HT-29 (cell line): ENCODE results near the gene AKT1S1. TPM values are rescaled to one million over a fixed set of nuclear protein-coding genes. Genes with fewer than 3 reads are reported as not detected.
A peak's percentile ranks its signal among the peaks of the same experiment; 100 is the strongest.

ENCODE experiments used
- DNase-seq: peaks from one replicate; pipeline ENCODE4 v3.0.0-alpha.2; 2015; ENCODE audit warnings: low spot score
- total RNA-seq: library from RNA; depleted of rRNA; stranded (reverse); fragments of >200 nt; shearing (Covaris generic); gene quantifications from 2 replicates; pipeline ENCODE4 v1.2.3, GENCODE V29; 2014

Gene AKT1S1
- total RNA-seq, 1 experiment from 2014 or later = 96.4 TPM

DNA sequence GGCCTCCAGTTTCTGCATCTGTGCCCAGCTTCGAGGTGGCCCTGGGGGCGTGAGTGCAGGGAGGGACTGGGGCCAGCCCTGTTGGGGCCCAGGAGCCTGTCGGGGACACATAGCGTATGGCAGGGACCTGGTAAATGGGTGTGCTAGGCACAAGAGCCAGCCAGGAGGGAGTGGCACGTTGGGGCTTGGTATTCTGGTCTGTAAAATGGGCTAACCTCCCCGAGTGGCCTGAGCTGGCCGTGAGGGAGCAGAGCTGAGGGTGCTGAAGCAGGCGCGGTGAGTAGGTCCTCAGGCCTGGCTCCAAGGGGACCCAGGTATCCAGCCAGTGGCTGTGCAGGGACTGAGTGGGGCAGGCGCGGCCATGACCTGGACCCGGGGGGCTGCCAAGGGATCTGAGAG, 21.9 kb downstream of the AKT1S1 start:
- no peak for DNase-seq

DNA sequence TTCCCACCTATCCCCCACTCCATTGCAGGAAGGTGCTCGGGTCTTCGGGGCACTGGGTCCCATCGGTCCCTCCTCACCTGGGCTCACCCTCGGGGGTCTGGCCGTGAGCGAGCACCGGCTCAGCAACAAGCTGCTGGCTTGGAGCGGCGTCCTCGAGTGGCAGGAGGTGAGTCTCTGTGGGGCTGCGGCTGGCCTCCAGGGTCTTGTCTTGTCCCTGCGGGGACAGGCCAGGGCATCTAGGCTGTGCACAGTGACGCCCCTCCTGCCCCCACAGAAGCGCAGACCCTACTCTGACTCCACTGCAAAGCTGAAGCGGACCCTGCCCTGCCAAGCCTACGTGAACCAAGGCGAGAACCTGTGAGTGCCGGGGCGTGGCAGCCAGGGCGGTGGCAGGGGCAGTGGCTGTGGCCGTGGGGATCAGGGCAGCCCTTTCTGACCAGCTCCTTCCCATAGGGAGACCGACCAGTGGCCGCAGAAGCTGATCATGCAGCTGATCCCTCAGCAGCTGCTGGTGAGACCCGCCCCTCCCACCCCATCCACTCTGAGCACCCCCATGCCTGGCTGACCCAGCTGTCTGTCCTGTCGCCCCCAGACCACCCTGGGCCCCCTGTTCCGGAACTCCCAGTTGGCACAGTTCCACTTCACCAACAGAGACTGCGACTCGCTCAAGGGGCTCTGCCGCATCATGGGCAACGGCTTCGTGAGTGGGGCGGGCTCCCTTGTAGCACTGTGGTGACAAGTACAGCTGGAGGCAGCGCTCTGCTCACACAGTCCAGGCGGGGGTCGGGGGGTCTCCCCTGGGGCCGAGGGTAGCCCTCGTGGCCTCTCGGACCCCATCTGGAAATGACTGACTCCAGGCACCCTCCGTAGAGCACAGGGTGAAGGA, 22.5 kb downstream of the AKT1S1 start:
- DNase-seq = no peak

DNA sequence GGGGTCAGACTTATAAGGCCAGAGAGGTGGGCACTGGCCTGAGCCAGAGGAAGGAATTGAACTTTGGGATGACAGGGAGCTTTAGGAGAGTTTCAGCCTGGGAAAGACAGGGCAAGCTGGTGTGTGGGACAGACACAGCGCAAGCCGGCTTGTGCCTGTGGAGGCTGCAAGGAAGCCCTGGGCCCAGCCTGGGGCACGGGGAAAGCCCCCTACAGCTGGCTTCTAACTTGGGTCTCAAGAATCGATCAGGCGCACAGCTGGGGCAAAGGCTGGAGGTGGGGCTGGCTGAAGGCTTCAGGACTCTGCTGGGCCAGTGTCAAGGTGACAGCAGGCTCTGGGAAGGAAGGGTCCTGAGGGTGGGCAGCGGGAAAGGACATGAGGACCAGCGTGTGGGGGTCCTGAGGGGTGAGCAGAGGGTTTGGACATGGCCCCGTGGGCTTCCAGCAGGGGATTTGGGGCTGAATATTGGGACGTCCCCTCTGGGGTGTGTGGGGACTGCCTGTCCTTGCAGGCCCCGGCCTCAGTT, 23.2 kb downstream of the AKT1S1 start:
- DNase-seq = no peak

- peak; percentile 16 for DNase-seq
Measured at GRCh38 chr19:49852631-49853126, 24.5 kb downstream of the AKT1S1 start.

DNA sequence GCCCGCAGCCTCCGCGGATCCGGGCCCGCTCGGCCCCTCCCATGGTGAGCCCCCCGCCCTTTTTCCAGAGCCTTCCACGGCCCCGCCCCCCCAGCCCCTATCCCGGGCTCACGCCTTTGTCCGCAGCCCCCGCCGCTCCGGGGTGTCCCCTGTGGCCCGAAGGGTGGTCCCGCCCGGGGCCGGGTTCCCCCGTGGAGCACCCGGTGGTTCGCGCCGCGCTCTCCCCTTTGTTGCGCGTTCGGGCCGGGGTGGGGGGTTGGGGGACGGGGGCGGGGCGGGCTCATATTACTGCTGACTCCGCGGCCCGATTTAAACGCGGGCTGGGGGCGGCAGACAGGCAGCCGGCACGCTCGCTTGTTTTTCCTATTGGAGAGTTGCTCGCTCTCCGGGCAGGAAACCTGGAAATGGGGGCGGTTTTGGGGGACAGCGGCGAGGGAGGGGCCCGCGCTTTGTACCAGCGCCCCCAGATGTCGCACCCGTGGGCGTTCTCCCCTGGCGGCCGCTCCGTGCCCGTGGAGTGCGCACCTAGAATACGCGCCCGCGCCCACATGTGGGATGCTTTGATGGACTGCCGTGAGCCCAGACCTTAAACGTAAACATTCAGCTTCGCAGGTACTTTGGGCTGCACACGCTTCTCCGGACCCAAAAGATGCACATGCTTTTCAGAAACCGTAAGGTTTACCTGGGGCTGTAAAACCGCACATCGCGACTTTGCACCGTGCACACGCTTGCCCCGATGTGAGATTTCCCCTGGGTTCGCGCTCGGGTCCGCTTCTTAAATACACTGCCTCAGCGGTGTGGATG, 25.5 kb downstream of the AKT1S1 start:
- peak; percentile 38 for DNase-seq

- DNase-seq = peak; percentile 99
Measured at GRCh38 chr19:49850487-49851342, 26.4 kb downstream of the AKT1S1 start, which contains the start of gene PTOV1. PTOV1 (plus strand) TSS chr19:49851159.

DNA sequence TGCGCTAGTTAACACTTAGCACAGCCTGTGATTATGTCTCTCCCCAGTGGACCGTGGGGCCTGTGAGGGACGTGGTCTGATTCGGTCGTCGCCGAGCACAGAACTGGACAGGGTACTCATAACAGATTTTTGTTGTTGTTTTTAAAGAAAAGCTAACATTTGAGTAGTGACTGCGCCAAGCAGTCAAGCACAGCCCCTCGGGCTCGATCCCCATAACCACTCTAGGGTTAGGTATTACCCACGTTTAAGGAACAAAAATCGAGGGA, 27.0 kb downstream of the AKT1S1 start:
- no peak for DNase-seq

- DNase-seq = peak; percentile 28
Measured at GRCh38 chr19:49849433-49850220, 27.5 kb downstream of the AKT1S1 start.

DNA sequence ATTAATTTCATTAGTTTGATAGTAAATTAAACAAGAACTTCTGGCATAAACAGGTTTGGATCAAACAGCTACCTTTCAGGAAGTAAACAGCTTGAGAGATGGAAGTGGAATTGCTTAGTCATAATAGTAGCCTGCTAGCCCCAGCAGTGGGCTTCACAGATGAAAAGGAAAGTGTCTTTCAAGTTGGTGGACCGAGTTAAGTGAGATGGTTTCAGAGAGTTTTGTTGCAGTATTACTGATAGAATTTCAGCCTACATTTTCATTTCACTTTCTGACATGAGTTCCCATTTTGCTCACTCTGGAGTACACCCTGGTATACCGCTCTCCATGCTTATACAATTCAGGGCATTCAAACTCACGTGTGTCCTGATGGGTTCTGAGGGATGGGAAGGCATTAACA, 28.2 kb downstream of the AKT1S1 start:
- no peak for DNase-seq

GRCh38 chr19:49847731-49848696, 29.1 kb downstream of the AKT1S1 start:
- DNase-seq = peak; percentile 85

DNA sequence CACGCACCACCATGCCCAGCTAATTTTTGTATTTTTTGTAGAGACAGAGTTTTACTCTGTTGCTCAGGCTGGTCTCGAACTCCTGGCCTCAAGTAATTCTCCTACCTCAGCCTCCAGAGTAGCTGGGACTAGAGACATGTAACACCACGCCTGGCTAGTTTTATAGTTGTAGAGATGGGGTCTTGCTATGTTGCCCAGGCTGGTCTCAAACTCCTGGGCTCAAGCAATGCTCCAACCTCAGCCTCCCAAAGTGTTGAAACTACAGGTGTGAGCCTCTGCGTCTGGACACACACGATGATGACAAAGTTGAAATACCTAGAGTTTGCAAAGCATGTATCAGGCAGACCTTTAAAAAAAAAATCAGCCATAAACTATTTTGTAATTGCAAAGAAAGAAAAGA, 30.7 kb downstream of the AKT1S1 start:
- DNase-seq = no peak

DNA sequence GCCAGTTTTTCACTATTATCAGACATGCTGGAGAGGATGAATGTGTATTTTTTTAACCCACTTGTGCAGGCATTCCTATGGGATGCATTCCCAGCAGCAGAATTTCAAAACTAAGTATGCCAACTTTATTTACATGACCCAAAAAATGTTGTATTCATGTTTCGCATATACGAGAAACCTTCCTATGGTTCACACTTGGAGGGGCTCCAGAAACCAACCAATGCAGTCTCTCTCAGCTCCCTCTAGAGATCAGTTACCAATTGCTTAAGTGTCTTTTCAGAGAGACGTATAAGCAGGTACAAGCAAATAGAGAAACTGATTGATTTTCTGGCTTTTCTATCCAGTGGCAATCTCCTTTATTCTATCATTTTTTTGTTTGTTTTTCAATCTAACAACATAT, 31.7 kb downstream of the AKT1S1 start:
- no peak for DNase-seq

GRCh38 chr19:49844138-49845095, 32.7 kb downstream of the AKT1S1 start:
- no peak for DNase-seq

- DNase-seq = no peak
Measured at GRCh38 chr19:49843265-49843664, 33.9 kb downstream of the AKT1S1 start.

DNA sequence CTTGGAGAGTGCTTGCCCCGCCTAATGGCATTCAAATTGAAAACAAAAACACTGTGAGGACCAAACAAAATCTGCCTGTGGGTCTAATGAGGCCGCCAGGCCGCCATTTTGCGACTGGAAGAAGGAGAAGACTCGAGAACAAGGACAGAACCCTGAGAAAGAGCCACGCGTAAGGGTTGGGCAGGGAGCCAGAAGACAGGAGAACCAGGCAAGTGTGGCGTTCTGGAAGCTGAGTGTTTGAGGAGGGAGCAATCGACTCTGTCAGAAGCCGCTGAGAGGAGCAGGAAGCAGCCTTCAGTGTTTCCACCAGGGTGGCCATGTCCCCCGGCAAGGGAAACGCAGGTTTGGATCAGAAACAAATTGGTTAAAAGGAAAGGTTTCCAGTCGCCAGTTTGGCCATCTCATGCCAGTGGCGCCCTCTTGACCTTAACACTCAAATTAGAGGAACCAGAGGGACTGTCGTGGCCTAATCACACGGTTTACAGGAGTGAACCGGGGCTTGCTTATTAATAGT, 36.4 kb downstream of the AKT1S1 start:
- no peak for DNase-seq

- DNase-seq = no peak
Measured at GRCh38 chr19:49840321-49840720, 36.8 kb downstream of the AKT1S1 start.

DNA sequence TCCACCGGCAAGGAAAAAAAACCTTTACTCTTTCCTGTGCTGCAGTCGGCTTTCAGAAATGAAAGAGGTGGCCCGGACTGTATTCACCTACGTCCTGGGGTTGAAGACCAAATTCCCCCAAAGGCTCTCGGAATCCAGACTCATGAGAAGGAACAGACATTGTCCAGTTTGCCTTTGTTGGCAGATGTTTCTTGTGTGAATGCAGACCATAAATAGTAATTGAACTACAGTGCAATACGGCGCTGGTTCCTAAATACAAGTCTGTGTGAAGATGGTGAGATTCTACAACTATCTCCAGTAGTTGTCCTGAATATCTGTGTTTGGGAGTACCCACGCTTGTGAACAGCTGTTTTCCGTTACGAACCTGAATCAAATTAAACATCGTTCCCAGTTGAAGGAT, 37.4 kb downstream of the AKT1S1 start:
- DNase-seq = no peak
